Type B pancreatic cell (in vitro differentiated cells): Measurements from ENCODE around the gene PFKFB2. TPM values are rescaled to one million over a fixed set of nuclear protein-coding genes. Genes with fewer than 3 reads are reported as not detected.

ENCODE experiments used
- DNase-seq: peaks from one replicate; pipeline ENCODE4 v3.0.0; 2021; ENCODE audit warnings: mixed read lengths; ENCODE audit not compliant: unreplicated experiment; ENCODE audit errors: extremely low spot score
- H3K27ac Mint-ChIP-seq: 2 replicates; pipeline ENCODE4 v1.8.0; 2021; ENCODE audit warnings: mild to moderate bottlenecking, mixed read lengths
- H3K27me3 Mint-ChIP-seq: 2 replicates; pipeline ENCODE4 v1.8.0; 2021; ENCODE audit warnings: mixed read lengths
- H3K36me3 Mint-ChIP-seq: 2 replicates; pipeline ENCODE4 v1.8.0; 2021; ENCODE audit warnings: mixed read lengths
- H3K4me1 Mint-ChIP-seq: one replicate; pipeline ENCODE4 v1.8.0; 2021; ENCODE audit warnings: mixed read lengths; ENCODE audit not compliant: unreplicated experiment
- H3K4me3 Mint-ChIP-seq: 2 replicates; pipeline ENCODE4 v1.8.0; 2021; ENCODE audit warnings: mild to moderate bottlenecking, mixed read lengths
- H3K9me3 Mint-ChIP-seq: 2 replicates; pipeline ENCODE4 v1.8.0; 2021; ENCODE audit warnings: mixed read lengths
- CTCF ChIP-seq: fragments of 200-600 bp; sonication (generic); conservative IDR thresholded peaks from 2 replicates; pipeline ENCODE4 v1.5.0; 2021; ENCODE audit warnings: antibody characterized with exemption, mild to moderate bottlenecking
- total RNA-seq: library from RNA; stranded (reverse); gene quantifications from 2 replicates; pipeline ENCODE4 v1.2.1, GENCODE V29; 2021; ENCODE audit warnings: low replicate concordance

The PFKFB2 gene
- total RNA-seq, 1 donor from 2014 or later = 18.7 TPM

DNA sequence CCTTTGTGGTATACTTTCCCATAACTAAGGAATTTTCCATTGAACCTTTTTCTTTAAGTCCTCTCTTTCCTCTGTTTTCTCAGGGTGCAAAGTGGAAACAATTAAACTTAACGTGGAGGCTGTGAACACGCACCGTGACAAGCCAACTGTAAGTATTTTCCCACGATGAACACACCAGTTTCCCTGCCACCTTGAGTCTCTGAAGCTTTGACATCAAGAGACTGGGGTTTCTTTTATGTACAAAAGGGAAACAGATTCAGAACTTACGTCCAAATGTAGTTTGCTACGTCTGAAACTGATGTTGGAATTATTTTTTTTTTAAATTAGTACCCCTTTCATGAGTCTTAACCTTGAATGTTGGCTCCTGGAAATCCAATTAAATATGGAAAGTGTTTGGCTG is 18.4 kb downstream of the PFKFB2 start:
- TF ChIP-seq CTCF = no peak
- H3K36me3 Mint-ChIP-seq = peaks cover 33% of the 10 kb centered on the region
- H3K9me3 Mint-ChIP-seq = no peaks in the 10 kb centered on the region
- no peaks in the 10 kb centered on the region for H3K27me3 Mint-ChIP-seq
- H3K4me1 Mint-ChIP-seq = peaks cover 10% of the 10 kb centered on the region
- no peak overlapping the region for H3K27ac Mint-ChIP-seq
- no peak for DNase-seq
- no peak overlapping the region for H3K4me3 Mint-ChIP-seq

DNA sequence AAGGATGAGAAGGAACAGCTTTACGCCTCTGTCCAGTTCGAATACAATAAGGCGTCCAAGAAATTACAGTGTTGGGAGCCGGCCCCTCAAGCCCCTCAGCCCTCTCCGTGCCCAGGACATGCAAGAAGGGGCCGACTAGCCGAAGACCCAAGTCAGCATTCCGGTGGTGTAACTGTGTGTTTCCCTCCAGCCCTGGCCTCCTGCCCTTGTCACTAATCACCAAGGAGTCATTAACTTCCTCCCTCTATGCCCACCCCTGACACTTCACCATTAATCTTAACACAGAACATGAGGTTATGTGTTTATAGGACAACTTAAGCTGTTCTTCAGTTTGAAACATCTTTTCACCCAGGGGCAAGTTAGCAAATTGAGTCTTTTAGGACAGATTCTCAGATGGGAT is 19.2 kb downstream of the PFKFB2 start:
- Mint-ChIP-seq H3K4me1 (peaks cover 7% of the 10 kb centered on the region), H3K4me3 (no peak overlapping the region), H3K27ac (no peak overlapping the region), H3K9me3 (no peaks in the 10 kb centered on the region), H3K27me3 (no peaks in the 10 kb centered on the region), H3K36me3 (peaks cover 29% of the 10 kb centered on the region)
- DNase-seq = no peak
- TF ChIP-seq CTCF = no peak

DNA sequence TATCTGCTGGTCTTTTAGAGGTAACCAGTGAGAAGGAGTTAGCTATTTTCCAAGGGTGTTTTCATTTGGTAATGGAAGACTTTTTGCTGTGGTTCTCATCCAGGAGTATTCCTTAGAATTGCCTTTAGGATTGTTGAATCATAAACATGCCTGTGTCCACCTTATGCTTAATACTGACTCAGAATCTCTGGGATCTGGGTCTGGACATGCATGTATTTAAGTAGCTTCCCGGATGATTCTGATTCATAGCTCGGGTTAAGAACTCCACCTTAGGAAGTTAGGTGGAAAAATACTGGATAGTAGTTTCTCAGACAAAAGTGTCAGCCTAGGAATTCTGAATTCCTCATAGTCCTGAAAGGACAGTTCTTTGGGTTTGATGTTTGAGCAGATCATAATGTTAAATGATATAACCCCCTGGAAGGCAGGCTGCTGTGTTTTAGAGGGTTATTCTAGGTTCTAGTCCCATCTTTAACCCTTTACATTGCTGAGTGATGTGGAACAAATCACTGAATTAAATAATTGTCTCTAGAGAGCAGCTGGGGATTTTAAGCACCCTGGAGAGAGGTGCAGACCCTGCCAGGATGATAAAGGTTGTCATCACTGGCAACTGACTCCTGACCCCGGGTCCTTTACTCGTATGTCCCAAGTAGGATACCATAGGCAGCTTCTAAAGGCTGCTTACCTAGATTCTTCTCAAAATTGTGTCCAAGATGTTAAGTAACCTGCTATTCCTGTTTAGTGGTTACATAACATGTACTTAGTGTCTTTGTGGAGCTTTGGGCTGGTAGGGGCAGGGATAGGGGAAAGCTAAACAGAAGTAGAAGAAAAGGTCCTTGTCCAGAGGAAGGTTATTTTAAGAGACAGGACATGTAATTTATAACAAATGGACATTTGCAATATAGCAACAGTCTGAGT is 21.1 kb downstream of the PFKFB2 start:
- H3K4me1 Mint-ChIP-seq = peaks cover 10% of the 10 kb centered on the region
- H3K27me3 Mint-ChIP-seq = no peaks in the 10 kb centered on the region
- TF ChIP-seq CTCF = no peak
- H3K27ac Mint-ChIP-seq = peak overlapping the region; percentile 21
- no peak overlapping the region for H3K4me3 Mint-ChIP-seq
- no peak for DNase-seq
- H3K9me3 Mint-ChIP-seq = no peaks in the 10 kb centered on the region
- peaks cover 22% of the 10 kb centered on the region for H3K36me3 Mint-ChIP-seq

DNA sequence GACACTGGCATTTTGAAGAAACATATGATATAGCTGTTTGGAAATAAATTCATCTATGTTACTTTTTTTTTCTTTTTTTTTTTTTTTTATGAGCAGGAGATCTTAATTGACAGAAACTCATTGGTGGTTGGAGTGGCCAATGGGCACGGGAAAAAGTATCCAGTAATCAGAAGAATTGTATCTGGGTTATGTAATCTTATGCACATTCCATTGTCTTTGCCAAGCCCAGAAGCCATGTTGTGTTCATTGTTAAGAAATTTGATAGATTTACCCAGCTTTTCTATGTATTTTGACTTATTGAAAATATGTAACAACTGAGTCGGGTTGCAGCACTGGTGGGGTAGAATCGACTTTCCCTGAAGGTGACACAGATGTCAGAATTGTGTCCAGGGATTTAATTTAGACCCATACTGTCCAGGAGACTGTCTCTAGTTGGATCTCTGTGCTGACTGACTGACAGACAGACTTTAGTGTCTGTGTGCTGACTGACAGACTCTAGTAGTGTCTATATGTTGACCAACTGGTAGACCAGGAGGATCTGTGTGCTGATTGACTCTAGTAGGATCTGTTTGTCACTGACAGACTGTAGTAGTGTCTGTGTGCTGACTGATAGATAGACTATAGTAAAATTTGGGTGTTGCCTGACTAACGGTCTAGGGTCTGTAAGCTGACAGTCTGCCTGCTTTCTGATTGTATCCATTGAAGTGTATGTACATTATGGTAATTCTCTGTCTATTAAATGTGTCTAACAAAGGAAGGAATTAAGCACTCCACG is 23.3 kb downstream of the PFKFB2 start:
- no peak for TF ChIP-seq CTCF
- Mint-ChIP-seq H3K4me1 (peaks cover 10% of the 10 kb centered on the region), H3K36me3 (peaks cover 10% of the 10 kb centered on the region), H3K27ac (no peak overlapping the region), H3K27me3 (no peaks in the 10 kb centered on the region), H3K4me3 (no peak overlapping the region), H3K9me3 (no peaks in the 10 kb centered on the region)
- DNase-seq = no peak

DNA sequence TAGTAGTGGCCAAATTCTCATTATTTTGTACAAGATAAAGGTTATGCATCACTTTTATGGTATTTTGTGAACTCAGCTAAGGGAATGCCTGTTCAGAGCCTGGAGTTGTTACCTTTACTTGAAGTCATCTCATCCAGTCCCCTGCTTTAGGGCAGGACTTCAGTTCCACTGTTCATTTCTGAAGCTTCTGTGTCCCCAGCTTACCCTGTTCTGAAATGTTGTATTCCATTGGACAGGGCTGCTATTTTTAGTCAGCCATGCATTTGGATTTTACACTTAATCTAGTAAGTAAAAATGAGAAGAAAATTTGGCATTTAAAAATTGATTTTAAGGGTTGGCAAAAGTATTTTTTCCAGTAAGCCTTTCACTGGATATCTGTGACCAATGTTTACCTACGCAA is 23.9 kb downstream of the PFKFB2 start:
- DNase-seq = no peak
- no peak overlapping the region for H3K4me3 Mint-ChIP-seq
- no peak overlapping the region for H3K27ac Mint-ChIP-seq
- H3K36me3 Mint-ChIP-seq = peaks cover 9% of the 10 kb centered on the region
- H3K4me1 Mint-ChIP-seq = peaks cover 10% of the 10 kb centered on the region
- TF ChIP-seq CTCF = no peak
- H3K9me3 Mint-ChIP-seq = no peaks in the 10 kb centered on the region
- no peaks in the 10 kb centered on the region for H3K27me3 Mint-ChIP-seq
